ENCODE measurements around the gene LRRC17.
A peak's percentile ranks its signal among the peaks of the same experiment; 100 is the strongest.

Gene LRRC17

DNA sequence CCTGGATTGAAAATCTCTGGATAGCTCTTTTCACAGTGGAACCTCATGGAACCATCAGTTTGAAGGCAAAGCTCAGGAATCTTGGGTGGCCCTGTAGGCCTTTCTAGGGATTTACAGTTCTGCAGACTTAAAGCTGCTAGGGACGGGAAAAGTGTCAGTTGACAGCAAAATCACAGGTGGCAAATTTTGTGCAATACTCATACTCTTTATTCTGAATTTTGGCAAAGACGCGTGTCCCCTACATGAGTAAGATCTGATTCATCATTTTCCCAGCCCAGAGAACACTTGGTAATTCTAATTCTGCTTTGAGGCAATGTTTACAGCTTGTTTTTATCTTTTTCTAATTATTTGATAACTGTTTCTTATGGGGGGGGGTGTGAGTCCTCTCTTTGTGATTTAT, 3.6 kb downstream of the LRRC17 start:
- DNase-seq (ENCODE audit: low read depth) = peak; percentile 66
- TF ChIP-seq CTCF (conservative IDR thresholded peaks at IDR 0.05; ENCODE audit: low read length) = no peak
- no peak overlapping the region for H3K4me3 ChIP-seq (ENCODE audit: low read length)

GRCh38 chr7:102916881-102917280, 4.1 kb downstream of the LRRC17 start:
- TF ChIP-seq CTCF (conservative IDR thresholded peaks at IDR 0.05; ENCODE audit: low read length) = no peak
- H3K4me3 ChIP-seq (ENCODE audit: low read length) = no peak overlapping the region
- DNase-seq (ENCODE audit: low read depth) = peak; percentile 43

GRCh38 chr7:102917436-102918353, 4.9 kb downstream of the LRRC17 start:
- no peak for TF ChIP-seq CTCF (conservative IDR thresholded peaks at IDR 0.05; ENCODE audit: low read length)
- no peak for DNase-seq (ENCODE audit: low read depth)

DNA sequence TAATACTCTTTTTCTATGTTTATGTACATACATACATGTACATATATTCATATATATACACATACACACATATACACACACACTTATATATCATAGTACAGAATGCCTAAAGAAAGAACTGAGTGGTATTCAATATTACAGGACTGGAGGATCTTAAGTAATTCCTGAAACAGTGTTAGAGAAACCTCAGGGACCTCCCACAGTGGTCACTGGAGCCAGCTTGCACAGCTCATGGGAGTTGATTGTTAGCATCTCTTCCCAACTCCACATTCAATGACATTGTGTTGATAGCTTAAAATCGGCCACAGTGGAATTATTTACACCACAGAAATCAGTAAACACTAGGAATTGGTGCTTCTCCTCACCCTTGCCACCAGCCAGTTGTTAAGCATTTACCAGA, 6.0 kb downstream of the LRRC17 start:
- H3K4me3 ChIP-seq (ENCODE audit: low read length) = no peak overlapping the region
- DNase-seq (ENCODE audit: low read depth) = no peak
- no peak for TF ChIP-seq CTCF (conservative IDR thresholded peaks at IDR 0.05; ENCODE audit: low read length)

More at GRCh38 chr7:102917436-102918353, 4.9 kb downstream of the LRRC17 start:
- no peak overlapping the region for H3K4me3 ChIP-seq (ENCODE audit: low read length)

GRCh38 chr7:102925976-102926782, 13.4 kb downstream of the LRRC17 start:
- TF ChIP-seq CTCF (conservative IDR thresholded peaks at IDR 0.05; ENCODE audit: low read length) = no peak
- DNase-seq (ENCODE audit: low read depth) = peak; percentile 60
- no peak overlapping the region for H3K4me3 ChIP-seq (ENCODE audit: low read length)

DNA sequence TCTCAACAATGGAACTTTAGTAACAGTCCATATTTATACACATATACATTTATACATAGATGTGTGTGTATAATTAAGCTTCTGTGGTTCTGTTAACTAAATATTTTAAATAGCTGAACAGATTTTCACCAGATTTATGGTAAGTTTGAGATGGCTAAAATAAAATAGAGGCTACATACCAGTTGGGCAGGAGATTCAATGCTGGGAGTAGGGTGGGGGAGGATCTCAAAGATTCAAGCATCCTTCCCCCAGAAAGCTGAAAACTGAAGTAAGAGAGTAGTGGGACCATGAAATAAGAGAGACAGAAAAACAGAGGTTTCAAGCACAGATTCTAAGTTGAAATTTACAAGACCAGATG, 14.0 kb downstream of the LRRC17 start:
- no peak for DNase-seq (ENCODE audit: low read depth)
- no peak overlapping the region for H3K4me3 ChIP-seq (ENCODE audit: low read length)
- no peak for TF ChIP-seq CTCF (conservative IDR thresholded peaks at IDR 0.05; ENCODE audit: low read length)

Data from AG10803 (cell line).